Vagina (tissue), 2 donors: ENCODE data around the gene ADAR. TPM values are rescaled to one million over a fixed set of nuclear protein-coding genes. Genes with fewer than 3 reads are reported as not detected.
"Not testable (repeated sequence)": the region's sequence is repeated elsewhere in the genome, so short reads cannot be mapped to it uniquely, and the experiment has no call there.

ENCODE experiments used
- DNase-seq, 2 donors: peaks; one replicate each; pipeline ENCODE4 v3.0.0-alpha.2; 2017; ENCODE audit errors: extremely low spot score in 2 of 2
- H3K27ac ChIP-seq: fragments of 200-600 bp; sonication (generic); one replicate; pipeline ENCODE4 v1.5.1; 2019
- H3K27me3 ChIP-seq: fragments of 200-600 bp; sonication (generic); one replicate; pipeline ENCODE4 v1.5.1; 2019
- H3K36me3 ChIP-seq, 2 donors: fragments of 200-600 bp; sonication (generic); one replicate each; pipeline ENCODE4 v1.5.1; 2017 to 2019
- H3K4me1 ChIP-seq: fragments of 200-600 bp; sonication (generic); one replicate; pipeline ENCODE4 v1.5.1; 2019
- H3K4me3 ChIP-seq, 2 donors: fragments of 200-600 bp; sonication (generic); 1 replicate in 1 of 2; 2 replicates in 1 of 2; pipeline ENCODE4 v1.5.1; 2016 to 2019
- H3K9me3 ChIP-seq: fragments of 200-600 bp; sonication (generic); one replicate; pipeline ENCODE4 v1.5.1; 2019
- POLR2A ChIP-seq, 2 donors: fragments of 450-650 bp; IDR thresholded peaks; one replicate each; pipeline ENCODE4 v1.6.1; 2017; ENCODE audit warnings: antibody characterized with exemption in 2 of 2, mild to moderate bottlenecking in 2 of 2, moderate library complexity in 2 of 2
- POLR2AphosphoS5 ChIP-seq, 2 donors: sonication (generic); formaldehyde crosslinking; IDR thresholded peaks; one replicate each; pipeline ENCODE4 v1.9.0; 2017; ENCODE audit warnings: antibody characterized with exemption in 2 of 2, mild to moderate bottlenecking in 2 of 2, low read depth in 1 of 2; ENCODE audit not compliant: insufficient read depth in 1 of 2
- intact Hi-C: fragments of 100-400 bp; cut with DNase I; formaldehyde crosslinking; loops from one replicate; pipeline ENCODE4 v1.15.1; 2023
- total RNA-seq: library from RNA; depleted of rRNA; stranded (reverse); fragments of >200 nt; gene quantifications from one replicate; pipeline ENCODE4 v1.2.3, GENCODE V29; 2016
- TF ChIP-seq, protein P1 (sequence below), 3 experiments: fragments of 450-650 bp in 2 of 3; fragments of 200-600 bp in 1 of 3; sonication (generic) in 1 of 3; IDR thresholded peaks; one replicate each; pipeline ENCODE4 v1.5.1; 2017 to 2019; ENCODE audit warnings: antibody characterized with exemption in 3 of 3, mild to moderate bottlenecking in 2 of 3, moderate library complexity in 2 of 3

The ADAR gene, protein sequence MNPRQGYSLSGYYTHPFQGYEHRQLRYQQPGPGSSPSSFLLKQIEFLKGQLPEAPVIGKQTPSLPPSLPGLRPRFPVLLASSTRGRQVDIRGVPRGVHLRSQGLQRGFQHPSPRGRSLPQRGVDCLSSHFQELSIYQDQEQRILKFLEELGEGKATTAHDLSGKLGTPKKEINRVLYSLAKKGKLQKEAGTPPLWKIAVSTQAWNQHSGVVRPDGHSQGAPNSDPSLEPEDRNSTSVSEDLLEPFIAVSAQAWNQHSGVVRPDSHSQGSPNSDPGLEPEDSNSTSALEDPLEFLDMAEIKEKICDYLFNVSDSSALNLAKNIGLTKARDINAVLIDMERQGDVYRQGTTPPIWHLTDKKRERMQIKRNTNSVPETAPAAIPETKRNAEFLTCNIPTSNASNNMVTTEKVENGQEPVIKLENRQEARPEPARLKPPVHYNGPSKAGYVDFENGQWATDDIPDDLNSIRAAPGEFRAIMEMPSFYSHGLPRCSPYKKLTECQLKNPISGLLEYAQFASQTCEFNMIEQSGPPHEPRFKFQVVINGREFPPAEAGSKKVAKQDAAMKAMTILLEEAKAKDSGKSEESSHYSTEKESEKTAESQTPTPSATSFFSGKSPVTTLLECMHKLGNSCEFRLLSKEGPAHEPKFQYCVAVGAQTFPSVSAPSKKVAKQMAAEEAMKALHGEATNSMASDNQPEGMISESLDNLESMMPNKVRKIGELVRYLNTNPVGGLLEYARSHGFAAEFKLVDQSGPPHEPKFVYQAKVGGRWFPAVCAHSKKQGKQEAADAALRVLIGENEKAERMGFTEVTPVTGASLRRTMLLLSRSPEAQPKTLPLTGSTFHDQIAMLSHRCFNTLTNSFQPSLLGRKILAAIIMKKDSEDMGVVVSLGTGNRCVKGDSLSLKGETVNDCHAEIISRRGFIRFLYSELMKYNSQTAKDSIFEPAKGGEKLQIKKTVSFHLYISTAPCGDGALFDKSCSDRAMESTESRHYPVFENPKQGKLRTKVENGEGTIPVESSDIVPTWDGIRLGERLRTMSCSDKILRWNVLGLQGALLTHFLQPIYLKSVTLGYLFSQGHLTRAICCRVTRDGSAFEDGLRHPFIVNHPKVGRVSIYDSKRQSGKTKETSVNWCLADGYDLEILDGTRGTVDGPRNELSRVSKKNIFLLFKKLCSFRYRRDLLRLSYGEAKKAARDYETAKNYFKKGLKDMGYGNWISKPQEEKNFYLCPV
- total RNA-seq, result 92.1 TPM

DNA sequence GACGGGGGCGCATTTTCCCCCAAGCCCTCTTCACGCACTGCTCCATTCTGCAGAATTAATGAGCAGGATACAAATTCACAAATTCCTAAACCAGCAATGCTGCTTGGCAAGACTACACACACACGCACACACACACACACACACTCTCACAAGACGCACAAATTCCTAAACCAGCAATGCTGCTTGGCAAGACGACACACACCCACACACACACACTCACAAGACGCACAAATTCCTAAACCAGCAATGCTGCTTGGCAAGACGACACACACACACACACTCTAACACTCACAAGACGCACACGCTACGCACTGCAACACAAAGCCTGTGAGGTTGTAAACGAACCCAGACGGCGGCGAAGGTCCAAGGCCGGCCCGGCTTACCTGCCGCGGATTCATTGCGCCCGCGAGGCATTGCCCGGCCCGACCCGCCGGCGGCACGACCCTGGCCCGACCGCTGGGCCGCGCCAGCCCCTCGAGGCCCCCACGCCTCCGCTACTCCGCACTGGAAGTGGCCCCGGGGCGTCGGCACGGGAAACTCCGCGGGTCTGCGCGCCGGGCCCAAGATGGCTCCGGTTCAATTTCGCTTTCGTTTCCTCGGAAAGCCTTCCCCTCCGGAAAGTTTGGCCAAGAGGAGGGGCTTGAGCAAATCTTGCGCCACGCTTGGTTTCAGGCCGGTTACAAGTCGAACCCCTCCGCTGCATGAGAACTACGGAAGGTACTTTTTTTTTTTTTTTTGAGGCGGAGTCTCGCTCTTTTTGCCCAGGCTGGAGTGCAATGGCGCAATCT lies at the start of gene ADAR:
TSS of gene ADAR (minus strand) at position 578 of the 788 bp plus-strand sequence. CDS start at position 398, 180 bp downstream.
- no peaks in the 10 kb centered on the region for H3K9me3 ChIP-seq
- H3K4me1 ChIP-seq, result peaks cover 54% of the 10 kb centered on the region
- H3K4me3 ChIP-seq, result peak within 1 kb of the TSS; percentile 76 to 83
- intact Hi-C loops, result no loop called here
- no peaks in the 10 kb centered on the region for H3K36me3 ChIP-seq
- peak in 1 of 2 donors; percentile 97 for DNase-seq
- H3K27me3 ChIP-seq, result no peaks in the 10 kb centered on the region
- peak in 1 of 2 donors; percentile 47 for TF ChIP-seq POLR2A (IDR thresholded peaks at IDR 0.05)
- TF ChIP-seq POLR2AphosphoS5 (IDR thresholded peaks at IDR 0.05; ENCODE audit: insufficient read depth in 1 of 2, low read depth in 1 of 2), result peak; percentile 72 to 75
- TF ChIP-seq, protein P1, sequence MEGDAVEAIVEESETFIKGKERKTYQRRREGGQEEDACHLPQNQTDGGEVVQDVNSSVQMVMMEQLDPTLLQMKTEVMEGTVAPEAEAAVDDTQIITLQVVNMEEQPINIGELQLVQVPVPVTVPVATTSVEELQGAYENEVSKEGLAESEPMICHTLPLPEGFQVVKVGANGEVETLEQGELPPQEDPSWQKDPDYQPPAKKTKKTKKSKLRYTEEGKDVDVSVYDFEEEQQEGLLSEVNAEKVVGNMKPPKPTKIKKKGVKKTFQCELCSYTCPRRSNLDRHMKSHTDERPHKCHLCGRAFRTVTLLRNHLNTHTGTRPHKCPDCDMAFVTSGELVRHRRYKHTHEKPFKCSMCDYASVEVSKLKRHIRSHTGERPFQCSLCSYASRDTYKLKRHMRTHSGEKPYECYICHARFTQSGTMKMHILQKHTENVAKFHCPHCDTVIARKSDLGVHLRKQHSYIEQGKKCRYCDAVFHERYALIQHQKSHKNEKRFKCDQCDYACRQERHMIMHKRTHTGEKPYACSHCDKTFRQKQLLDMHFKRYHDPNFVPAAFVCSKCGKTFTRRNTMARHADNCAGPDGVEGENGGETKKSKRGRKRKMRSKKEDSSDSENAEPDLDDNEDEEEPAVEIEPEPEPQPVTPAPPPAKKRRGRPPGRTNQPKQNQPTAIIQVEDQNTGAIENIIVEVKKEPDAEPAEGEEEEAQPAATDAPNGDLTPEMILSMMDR (IDR thresholded peaks at IDR 0.05), result no peak
- H3K27ac ChIP-seq, result peak within 1 kb of the TSS; percentile 97

DNA sequence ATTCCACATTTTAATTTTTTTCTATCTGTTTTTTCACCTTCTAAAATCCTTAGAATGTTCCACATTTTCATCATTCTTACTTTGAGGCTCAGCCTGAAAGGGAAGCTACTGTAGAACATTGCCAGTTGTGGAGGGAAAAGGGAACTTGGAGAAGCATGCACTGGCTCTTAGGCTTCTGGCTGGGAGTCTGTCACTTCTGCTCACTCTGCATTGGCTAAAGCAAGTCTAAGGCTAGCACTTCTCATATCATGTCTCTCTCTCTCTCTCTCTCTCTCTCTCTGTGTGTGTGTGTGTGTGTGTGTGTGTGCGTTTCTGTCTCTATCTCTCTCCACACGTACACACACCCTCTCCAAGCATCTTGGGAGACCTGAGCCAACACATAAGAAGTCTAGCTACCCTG lies 49.6 kb upstream of the ADAR start:
- no peak for DNase-seq

DNA sequence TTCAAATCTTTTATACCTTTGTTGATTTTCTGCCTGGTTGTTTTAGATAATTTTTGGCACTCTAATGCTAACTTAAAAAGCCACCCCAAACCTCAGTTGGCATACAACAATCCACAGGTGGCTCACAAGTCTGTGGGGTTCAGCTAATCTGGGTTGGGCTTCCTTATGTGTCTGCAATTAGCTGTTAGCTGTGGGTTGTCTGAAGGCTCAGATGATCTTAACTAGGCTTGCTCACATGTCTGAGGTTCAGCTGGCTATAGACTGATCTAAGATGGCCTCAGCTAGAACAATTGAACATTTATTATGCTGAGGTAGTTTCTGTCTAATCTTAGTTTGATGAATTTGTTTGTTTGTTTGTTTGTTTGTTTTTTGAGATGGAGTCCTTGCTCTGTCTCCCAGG lies 44.9 kb upstream of the ADAR start:
- intact Hi-C loops, result no loop called here
- TF ChIP-seq, protein P1 (IDR thresholded peaks at IDR 0.05), result no peak
- TF ChIP-seq POLR2AphosphoS5 (IDR thresholded peaks at IDR 0.05; ENCODE audit: insufficient read depth in 1 of 2, low read depth in 1 of 2), result no peak
- TF ChIP-seq POLR2A (IDR thresholded peaks at IDR 0.05), result no peak
- Histone ChIP-seq H3K4me1 (no peaks in the 10 kb centered on the region), H3K9me3 (no peaks in the 10 kb centered on the region), H3K27ac (no peak overlapping the region), H3K27me3 (no peaks in the 10 kb centered on the region), H3K36me3 (no peaks in the 10 kb centered on the region), H3K4me3 (no peak overlapping the region)
- DNase-seq, result no peak

More for the DNA sequence above, 49.6 kb upstream of the ADAR start:
- H3K9me3 ChIP-seq, result no peaks in the 10 kb centered on the region
- no peak overlapping the region for H3K27ac ChIP-seq
- H3K27me3 ChIP-seq, result no peaks in the 10 kb centered on the region
- TF ChIP-seq POLR2AphosphoS5 (IDR thresholded peaks at IDR 0.05; ENCODE audit: insufficient read depth in 1 of 2, low read depth in 1 of 2) (no peak), POLR2A (IDR thresholded peaks at IDR 0.05) (no peak)
- TF ChIP-seq, protein P1 (IDR thresholded peaks at IDR 0.05), result no peak
- no peaks in the 10 kb centered on the region for H3K36me3 ChIP-seq
- no peaks in the 10 kb centered on the region for H3K4me1 ChIP-seq
- H3K4me3 ChIP-seq, result no peak overlapping the region
- intact Hi-C loops, result no loop called here

DNA sequence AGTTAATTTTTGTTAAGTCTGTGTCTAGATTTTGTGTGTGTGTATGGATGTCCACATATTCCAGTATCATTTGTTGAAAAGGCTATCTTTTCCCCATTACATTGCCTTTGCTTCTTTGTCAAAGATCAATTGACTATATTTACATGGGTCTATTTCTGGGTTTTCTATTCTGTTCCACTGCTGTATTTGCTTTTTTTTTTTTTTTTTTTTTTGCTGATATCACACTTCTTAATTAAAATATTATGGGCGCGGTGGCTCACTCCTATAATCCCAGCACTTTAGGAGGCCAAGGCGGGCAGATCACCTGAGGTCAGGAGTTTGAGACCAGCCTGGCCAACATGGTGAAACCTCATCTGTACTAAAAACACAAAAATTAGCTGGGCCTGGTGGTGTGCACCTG lies 36.7 kb upstream of the ADAR start:
- H3K4me3 ChIP-seq, H3K9me3 ChIP-seq, H3K27ac ChIP-seq, H3K27me3 ChIP-seq, intact Hi-C loops, H3K36me3 ChIP-seq, H3K4me1 ChIP-seq, DNase-seq: not testable (repeated sequence)
